ENCODE measurements around the gene GPR84.

The GPR84 gene

GRCh38 chr12:54373649-54374561 lies 9.6 kb upstream of the GPR84 start:
- no peak for FAIRE-seq

DNA sequence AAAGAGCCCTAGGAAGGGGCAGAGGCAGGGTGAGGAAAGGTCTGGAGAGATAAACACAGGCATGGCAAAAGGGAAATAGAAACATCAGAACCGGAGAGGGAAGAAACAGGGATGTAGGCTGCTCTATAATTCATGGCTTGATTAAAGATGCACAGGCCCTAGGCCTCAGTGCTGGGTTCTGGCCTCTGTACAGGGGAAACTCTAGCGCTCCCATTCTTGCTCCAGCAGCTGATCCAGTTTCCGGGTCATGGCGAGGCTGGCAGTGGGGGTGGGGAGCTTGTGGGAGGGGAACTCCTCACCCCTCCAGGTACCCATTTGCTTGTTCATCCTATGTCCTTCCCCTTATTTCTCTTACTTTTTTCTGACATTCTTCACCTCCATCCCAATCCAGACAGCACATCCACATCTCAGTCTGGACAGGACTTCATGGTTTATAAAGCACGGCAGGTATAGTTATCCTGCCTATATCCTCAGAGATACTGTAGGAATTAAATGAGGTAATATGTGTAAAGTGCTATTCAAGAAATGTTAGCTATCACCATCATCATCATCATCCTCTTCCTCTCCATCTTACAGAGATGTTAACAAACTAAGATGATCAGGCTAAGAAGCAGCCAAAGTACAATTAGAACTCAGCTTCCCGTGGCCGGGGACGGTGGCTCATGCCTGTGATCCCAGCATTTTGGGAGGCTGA lies 8.0 kb upstream of the GPR84 start:
- FAIRE-seq, result no peak

- FAIRE-seq, result no peak
These were observed 7.2 kb upstream of the GPR84 start for GRCh38 chr12:54371328-54372112.

- FAIRE-seq, result no peak
These were observed 6.0 kb upstream of the GPR84 start for GRCh38 chr12:54370171-54370730.

DNA sequence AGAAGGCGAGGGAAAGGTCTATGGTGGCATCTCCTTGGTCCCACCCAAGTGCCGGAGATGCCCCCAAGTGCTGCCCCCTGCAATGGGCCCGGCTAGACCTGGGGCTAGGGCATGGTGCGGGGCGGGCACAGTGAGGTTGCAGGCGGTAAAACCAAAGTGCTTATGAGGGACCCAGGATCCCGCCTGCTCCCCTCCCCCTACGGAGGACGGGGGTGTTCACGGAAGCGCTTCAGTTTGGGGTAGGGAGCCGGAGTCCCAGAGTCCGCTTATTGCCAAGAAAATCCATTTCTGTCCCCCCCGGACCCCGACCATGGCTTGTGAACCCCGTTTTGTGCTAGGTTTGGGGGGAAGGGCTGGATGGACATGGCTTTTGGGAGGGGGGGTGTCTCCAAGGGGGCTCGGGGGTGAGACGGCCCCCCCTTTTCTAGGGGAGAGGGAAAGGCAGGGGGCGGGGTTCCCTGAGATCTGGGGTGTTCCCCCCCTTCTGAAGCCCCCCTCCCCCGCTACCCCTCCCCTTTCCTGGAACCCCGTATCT lies 5.4 kb upstream of the GPR84 start:
- no peak for FAIRE-seq

GRCh38 chr12:54368709-54369596 lies 4.7 kb upstream of the GPR84 start:
- peak; percentile 36 for FAIRE-seq

DNA sequence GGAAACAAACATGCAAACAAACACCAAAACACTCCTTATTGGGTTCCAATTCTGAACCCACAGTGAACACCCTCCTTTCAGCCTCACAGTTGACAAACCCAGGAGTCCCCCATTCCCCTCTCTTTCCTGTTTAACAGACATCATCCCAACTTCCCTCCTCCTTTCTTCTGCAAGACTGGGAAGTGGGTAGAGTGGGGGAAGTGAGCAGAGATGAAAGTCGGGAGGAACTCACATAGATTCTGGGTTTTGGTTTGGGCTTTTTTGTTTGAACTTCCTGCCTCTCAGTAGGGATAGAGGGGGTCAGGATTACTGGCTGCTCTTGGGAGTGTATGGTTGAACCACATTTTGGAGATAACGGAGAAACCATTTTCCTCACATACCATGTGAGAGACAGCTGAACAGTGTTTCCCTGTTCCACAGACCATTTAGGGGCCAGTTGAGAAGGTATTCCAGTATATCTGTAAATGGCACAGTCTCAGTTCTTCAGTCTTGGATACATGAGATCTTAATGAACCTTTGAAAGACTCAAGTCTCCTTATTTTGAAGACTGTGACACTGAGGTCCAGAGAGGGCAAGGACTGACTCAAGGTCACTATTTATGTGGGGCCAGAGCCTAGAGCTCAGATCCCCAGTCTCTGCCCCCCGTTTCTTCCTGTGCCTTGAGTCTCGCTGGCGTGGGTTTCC lies 3.9 kb upstream of the GPR84 start:
- no peak for FAIRE-seq

DNA sequence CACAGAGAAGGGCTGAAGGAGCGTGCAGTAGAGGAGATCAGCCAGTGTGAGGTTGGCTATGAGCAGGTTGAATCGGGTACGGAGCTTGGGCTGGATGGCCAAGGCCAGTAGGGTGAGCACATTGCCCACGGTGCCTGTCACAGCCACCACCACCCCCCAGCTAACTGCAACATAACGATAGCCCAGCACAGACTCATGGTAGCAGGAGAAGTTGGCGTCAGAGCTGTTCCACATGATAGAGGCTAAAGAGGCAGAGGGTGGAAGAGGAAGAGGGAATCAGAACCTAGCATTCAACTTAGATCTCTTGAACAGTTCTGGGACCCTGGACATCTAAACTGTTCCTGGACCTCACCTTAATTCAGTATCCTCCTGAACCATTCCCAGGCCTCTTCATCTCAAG lies 668 bp downstream of the GPR84 start:
- no peak for FAIRE-seq

DNA sequence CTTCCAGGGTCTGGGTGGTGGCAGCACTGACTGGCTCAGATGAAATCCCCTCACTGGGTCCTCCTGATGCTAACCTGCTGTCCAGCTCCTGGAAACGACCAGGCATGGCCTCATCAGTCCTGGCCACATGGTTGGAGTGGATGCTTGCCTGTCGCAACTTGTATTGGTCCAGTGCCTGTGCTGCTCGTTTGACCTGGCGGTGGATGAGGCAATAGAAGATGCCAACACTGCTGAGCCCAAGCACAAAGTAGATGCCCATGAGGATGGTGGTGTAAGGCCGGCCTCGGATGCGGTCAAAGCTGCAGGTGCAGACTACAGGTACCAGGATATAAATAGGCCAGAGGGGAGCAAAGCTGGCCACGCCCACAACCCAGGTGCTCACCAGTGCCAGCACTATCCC lies 1.2 kb downstream of the GPR84 start:
- FAIRE-seq, result no peak

- peak; percentile 87 for FAIRE-seq
These were observed 3.4 kb downstream of the GPR84 start for GRCh38 chr12:54360717-54361456.

GRCh38 chr12:54359762-54360351 lies 4.4 kb downstream of the GPR84 start:
- no peak for FAIRE-seq

DNA sequence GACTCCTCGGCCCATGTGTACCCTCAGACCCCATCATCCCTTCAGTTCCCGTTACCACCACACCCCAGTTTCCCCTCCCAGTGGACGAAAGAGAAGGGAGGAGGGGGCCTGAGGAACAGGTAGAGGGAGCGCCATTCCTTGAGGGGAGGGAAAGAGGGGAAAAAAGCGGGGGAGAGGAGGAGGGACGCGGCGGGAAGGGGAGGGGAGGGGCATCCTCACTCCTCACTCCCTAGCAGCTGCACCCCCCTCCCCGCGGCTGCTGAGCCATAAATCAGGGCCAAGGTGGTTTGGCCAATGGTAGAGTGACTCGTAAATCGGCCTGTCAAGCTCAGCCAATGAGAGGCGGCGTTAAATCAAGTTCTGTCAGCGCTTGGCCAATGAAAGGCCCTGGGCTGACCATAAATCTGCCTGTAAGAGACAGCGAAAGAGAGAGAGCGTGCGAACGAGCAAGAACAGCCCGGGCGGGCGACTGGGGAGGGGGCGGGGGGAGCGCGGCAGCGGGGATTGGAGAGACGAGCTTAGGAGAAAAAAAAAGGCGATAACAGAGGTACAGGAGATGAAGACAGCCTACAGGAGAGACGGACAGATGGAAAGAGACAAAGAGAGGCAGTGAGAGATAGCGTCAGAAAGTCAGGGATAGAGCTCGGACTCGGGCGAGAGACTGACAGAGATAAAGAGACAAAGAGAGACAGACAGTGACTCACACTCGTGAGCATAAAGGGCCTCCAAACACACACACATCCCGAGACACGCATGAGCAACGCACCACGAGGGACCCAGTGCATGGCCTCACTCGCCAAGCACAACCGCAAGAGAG lies 5.1 kb downstream of the GPR84 start:
- peak; percentile 97 for FAIRE-seq

DNA sequence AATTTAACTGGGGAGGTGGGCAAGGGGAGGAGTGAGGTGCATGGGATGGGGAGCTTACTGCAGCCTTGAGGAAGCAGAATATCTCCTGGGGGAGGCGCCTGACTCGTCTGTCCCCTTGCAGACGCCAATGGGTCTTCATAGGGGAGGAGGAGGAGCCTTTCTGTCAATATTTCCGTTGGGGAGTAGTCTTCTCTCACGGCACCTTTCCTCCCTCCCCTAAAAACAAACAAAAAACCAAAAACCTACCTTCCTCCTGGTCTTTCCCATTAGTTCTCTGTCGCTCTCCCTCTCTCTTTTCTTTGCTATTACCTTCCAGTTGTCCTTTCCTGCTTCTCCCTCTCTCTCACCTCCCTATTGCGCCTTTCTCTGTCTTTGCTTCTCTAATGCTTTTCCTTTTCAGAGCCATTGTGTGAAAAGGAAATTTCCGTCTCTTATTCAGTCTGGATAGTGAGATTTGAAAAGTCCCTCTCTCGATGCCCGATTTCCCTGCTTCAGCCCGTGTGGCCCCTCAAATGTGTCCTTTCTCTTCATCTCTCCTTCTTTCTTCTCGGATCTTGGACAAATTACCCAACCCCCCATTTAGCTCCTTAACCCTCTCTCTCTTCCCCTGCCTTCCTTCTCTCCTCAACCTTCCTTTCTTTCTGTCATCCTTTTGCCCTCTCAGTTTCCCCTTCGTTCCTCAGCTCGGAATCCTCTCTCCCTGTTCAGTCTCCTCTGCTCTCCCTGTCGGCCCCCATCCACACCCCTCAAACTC lies 5.9 kb downstream of the GPR84 start:
- FAIRE-seq, result peak; percentile 88

DNA sequence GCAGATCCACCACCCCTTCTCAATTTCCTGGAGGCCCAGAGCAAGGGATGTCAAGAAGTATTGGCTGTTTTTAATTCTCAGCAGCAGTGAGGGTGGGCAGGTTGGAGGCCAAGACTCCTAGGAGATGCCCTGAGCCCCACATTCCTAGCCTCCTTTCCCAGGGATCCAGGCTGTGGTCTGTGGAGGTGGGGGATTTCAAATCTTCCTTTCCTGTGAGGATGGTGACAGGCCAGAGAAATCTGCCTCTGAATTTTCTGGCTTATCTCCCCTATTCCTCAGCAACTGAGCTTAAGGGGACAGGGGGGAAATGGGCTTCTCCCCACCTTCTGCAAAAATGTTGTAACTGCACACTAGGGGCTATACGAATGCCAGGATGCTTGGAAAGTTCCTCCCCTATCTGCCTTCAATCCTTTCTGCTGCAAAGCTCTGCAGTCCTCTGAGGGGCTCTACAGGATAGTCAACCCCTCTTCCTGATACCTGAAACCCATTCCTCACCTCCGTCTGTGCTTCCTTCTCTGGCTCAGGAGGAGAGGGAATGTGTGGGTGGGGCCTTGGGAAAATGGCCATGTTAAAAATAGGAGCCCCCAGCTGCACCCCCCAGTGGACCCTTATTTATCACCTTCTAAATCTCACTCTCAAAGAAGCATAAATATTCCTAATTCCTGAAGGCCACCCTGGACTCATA lies 6.6 kb downstream of the GPR84 start:
- FAIRE-seq, result no peak

- FAIRE-seq, result peak; percentile 85
These were observed 7.3 kb downstream of the GPR84 start for GRCh38 chr12:54356951-54357356.

GRCh38 chr12:54356228-54356627 lies 8.1 kb downstream of the GPR84 start:
- no peak for FAIRE-seq

GRCh38 chr12:54355104-54355815 lies 9.0 kb downstream of the GPR84 start:
- FAIRE-seq, result peak; percentile 28

Data from G401.6 (cell line).